GM23338 (cell line): Measurements from ENCODE around the gene CPM. TPM values are rescaled to one million over a fixed set of nuclear protein-coding genes. Genes with fewer than 3 reads are reported as not detected.

Experiments used
- ATAC-seq: fragments of 200-7000 bp; cut with Tn5 transposase; 3 replicates; pipeline ENCODE4 v1.9.1; 2020
- DNase-seq: peaks from one replicate; pipeline ENCODE4 v3.0.0-alpha.2; 2015; ENCODE audit warnings: low spot score
- H2AFZ ChIP-seq: fragments of 200-600 bp; sonication (generic); 2 replicates; pipeline ENCODE4 v1.8.0; 2016; ENCODE audit warnings: antibody characterized with exemption, mild to moderate bottlenecking, moderate library complexity
- H3F3A ChIP-seq: fragments of 200-600 bp; sonication (generic); replicated peaks from 2 replicates; pipeline ENCODE4 v1.8.0; 2017; ENCODE audit warnings: antibody characterized with exemption, mixed run types, low read depth
- H3K27ac ChIP-seq: fragments of 200-600 bp; sonication (generic); 2 replicates; pipeline ENCODE4 v1.6.1; 2016; ENCODE audit warnings: low read depth
- H3K27me3 ChIP-seq: fragments of 200-600 bp; sonication (generic); 2 replicates; pipeline ENCODE4 v1.8.0; 2016; ENCODE audit warnings: mild to moderate bottlenecking, mixed run types, moderate library complexity; ENCODE audit not compliant: insufficient read depth
- H3K36me3 ChIP-seq: fragments of 200-600 bp; sonication (generic); 2 replicates; pipeline ENCODE4 v1.8.0; 2016; ENCODE audit warnings: mild to moderate bottlenecking; ENCODE audit not compliant: insufficient read depth
- H3K4me1 ChIP-seq: fragments of 200-600 bp; sonication (generic); 2 replicates; pipeline ENCODE4 v1.8.0; 2016; ENCODE audit warnings: mild to moderate bottlenecking, moderate library complexity; ENCODE audit not compliant: insufficient read depth
- H3K4me2 ChIP-seq: fragments of 200-600 bp; sonication (generic); 2 replicates; pipeline ENCODE4 v1.7.1; 2017; ENCODE audit warnings: mixed run types
- H3K4me3 ChIP-seq: fragments of 200-600 bp; sonication (generic); 2 replicates; pipeline ENCODE4 v1.6.1; 2016; ENCODE audit warnings: mixed run types
- H3K79me2 ChIP-seq: fragments of 200-600 bp; sonication (generic); replicated peaks from 2 replicates; pipeline ENCODE4 v1.8.0; 2017; ENCODE audit warnings: mild to moderate bottlenecking; ENCODE audit not compliant: insufficient read depth
- H3K9me2 ChIP-seq: fragments of 200-600 bp; sonication (generic); 2 replicates; pipeline ENCODE4 v1.8.0; 2017; ENCODE audit not compliant: insufficient read depth
- H4K20me1 ChIP-seq: fragments of 200-600 bp; sonication (generic); replicated peaks from 2 replicates; pipeline ENCODE4 v1.8.0; 2017; ENCODE audit warnings: mild to moderate bottlenecking; ENCODE audit not compliant: insufficient read depth
- H3K27ac Mint-ChIP-seq: 2 replicates; pipeline ENCODE4 v1.8.0; 2020; ENCODE audit warnings: inconsistent platforms, mild to moderate bottlenecking, moderate library complexity, mixed read lengths
- H3K27me3 Mint-ChIP-seq: 3 replicates; pipeline ENCODE4 v1.8.0; 2022; ENCODE audit warnings: low read depth, mild to moderate bottlenecking, moderate library complexity, mixed read lengths, inconsistent platforms; ENCODE audit not compliant: insufficient read depth, poor library complexity
- H3K36me3 Mint-ChIP-seq: 3 replicates; pipeline ENCODE4 v1.8.0; 2021; ENCODE audit warnings: low read depth, mild to moderate bottlenecking, inconsistent platforms, moderate library complexity, mixed read lengths
- H3K4me1 Mint-ChIP-seq: 3 replicates; pipeline ENCODE4 v1.8.0; 2020; ENCODE audit warnings: mild to moderate bottlenecking, inconsistent platforms, mixed read lengths
- H3K4me3 Mint-ChIP-seq: 3 replicates; pipeline ENCODE4 v1.8.0; 2021; ENCODE audit warnings: moderate library complexity, mild to moderate bottlenecking, inconsistent platforms, mixed read lengths
- H3K9me3 Mint-ChIP-seq: 3 replicates; pipeline ENCODE4 v1.8.0; 2020; ENCODE audit warnings: moderate library complexity, mild to moderate bottlenecking, inconsistent platforms, mixed read lengths
- CREB1 ChIP-seq: fragments of 250-450 bp; sonication (Bioruptor Pico); IDR thresholded peaks from 2 replicates; pipeline ENCODE4 v1.5.0; 2020; ENCODE audit warnings: low read depth, mild to moderate bottlenecking, moderate library complexity
- ETS1 ChIP-seq: IDR thresholded peaks from 2 replicates; pipeline ENCODE4 v1.6.1; 2016; ENCODE audit warnings: antibody characterized with exemption
- EZH2 ChIP-seq: fragments of 200-600 bp; sonication (generic); IDR thresholded peaks from one replicate; pipeline ENCODE4 v1.8.0; 2017; ENCODE audit warnings: antibody characterized with exemption, mild to moderate bottlenecking, low read depth; ENCODE audit not compliant: unreplicated experiment
- EZH2phosphoT487 ChIP-seq: fragments of 200-600 bp; sonication (generic); IDR thresholded peaks from one replicate; pipeline ENCODE4 v1.8.1; 2018; ENCODE audit warnings: antibody characterized with exemption; ENCODE audit not compliant: unreplicated experiment
- JUNB ChIP-seq: IDR thresholded peaks from one replicate; pipeline ENCODE4 v1.6.1; 2016; ENCODE audit warnings: antibody characterized with exemption; ENCODE audit not compliant: unreplicated experiment
- NANOG ChIP-seq: IDR thresholded peaks from 2 replicates; pipeline ENCODE4 v1.6.1; 2016; ENCODE audit warnings: antibody characterized with exemption, borderline replicate concordance
- POLR2AphosphoS5 ChIP-seq: IDR thresholded peaks from 2 replicates; pipeline ENCODE4 v1.6.1; 2016; ENCODE audit warnings: antibody characterized with exemption, low read depth
- ZNF114 ChIP-seq: fragments of 250-450 bp; sonication (Bioruptor Pico); IDR thresholded peaks from 2 replicates; pipeline ENCODE4 v1.5.0; 2020; ENCODE audit warnings: mild to moderate bottlenecking, moderate library complexity
- ZNF462 ChIP-seq: fragments of 250-450 bp; sonication (Bioruptor Pico); IDR thresholded peaks from 2 replicates; pipeline ENCODE4 v1.5.0; 2020; ENCODE audit warnings: mild to moderate bottlenecking, moderate library complexity
- polyA plus RNA-seq: library from polyadenylated mRNA; unstranded; fragments of >200 nt; fragmentation: Nextera tagmentation; extraction: Ambion mirVana; gene quantifications from 2 replicates; pipeline ENCODE4 v1.2.1, GENCODE V29; 2016
- total RNA-seq: library from RNA; depleted of rRNA; stranded (reverse); fragments of >200 nt; shearing (Covaris generic); gene quantifications from 2 replicates; pipeline ENCODE4 v1.2.3, GENCODE V29; 2014
- TF ChIP-seq, protein P1 (sequence below): IDR thresholded peaks from one replicate; pipeline ENCODE4 v1.6.1; 2018; ENCODE audit warnings: antibody characterized with exemption; ENCODE audit not compliant: unreplicated experiment

Gene CPM
- total and polyA plus RNA-seq, 2 experiments from 2014 or later: 0.37 to 5.8 TPM

DNA sequence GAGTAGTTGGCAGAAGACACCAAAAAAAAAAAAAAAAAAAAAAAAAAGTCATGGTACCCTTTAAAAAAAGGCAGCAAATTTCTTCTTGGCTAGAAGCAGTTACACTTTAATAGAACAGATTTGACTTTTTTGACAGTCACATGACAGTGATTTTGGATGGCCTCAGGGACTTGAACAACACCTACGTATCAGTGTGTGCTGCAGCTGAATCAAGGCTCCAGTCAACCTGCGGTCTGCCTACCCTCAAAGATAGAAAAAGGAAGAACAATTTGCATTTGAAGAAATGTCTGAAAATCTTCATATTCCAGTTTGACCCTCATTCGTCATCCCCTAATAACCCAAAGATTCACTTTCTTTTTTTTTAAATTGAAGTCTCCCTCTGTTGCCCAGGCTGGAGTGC, 71.1 kb downstream of the CPM start:
- Mint-ChIP-seq H3K27me3 (no peaks in the 10 kb centered on the region), H3K27ac (no peak overlapping the region), H3K4me1 (no peaks in the 10 kb centered on the region; the same call in 2 of the 3 replicates), H3K36me3 (no peaks in the 10 kb centered on the region), H3K4me3 (no peak overlapping the region), H3K9me3 (no peaks in the 10 kb centered on the region)
- TF ChIP-seq EZH2: no peak
- TF ChIP-seq ZNF462: no peak
- no peak for TF ChIP-seq EZH2phosphoT487
- no peak for TF ChIP-seq ETS1
- TF ChIP-seq CREB1: no peak
- Histone ChIP-seq H3F3A (no peaks in the 10 kb centered on the region), H3K27me3 (no peaks in the 10 kb centered on the region), H2AFZ (no peak overlapping the region), H3K4me1 (no peaks in the 10 kb centered on the region), H3K9me2 (no peaks in the 10 kb centered on the region), H3K79me2 (no peaks in the 10 kb centered on the region), H4K20me1 (no peaks in the 10 kb centered on the region), H3K4me3 (no peak overlapping the region), H3K36me3 (no peaks in the 10 kb centered on the region), H3K27ac (no peak overlapping the region), H3K4me2 (no peak overlapping the region)
- ATAC-seq (no peak), DNase-seq (no peak)

DNA sequence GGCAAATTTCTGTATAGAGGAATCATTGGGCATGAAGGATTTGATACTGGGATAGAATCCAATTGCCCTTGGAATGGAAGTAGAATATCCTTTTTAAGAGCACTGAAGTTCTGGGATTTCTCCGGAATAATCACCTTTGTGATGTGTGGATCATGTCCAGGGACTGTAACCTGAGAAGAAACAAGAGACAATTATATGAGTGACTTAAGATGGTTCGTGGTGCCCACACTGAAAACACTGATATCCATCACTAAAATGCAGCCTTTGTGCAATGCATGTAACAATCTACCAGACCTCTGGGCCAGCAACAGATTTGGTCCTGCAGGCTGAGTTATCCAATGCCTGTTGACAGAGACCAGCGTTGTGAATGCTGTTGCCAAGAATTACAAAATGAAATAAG, 76.5 kb downstream of the CPM start:
- no peak for ATAC-seq
- no peaks in the 10 kb centered on the region for H3K4me1 ChIP-seq
- Mint-ChIP-seq H3K9me3 (no peaks in the 10 kb centered on the region), H3K36me3 (no peaks in the 10 kb centered on the region), H3K4me1 (no peaks in the 10 kb centered on the region), H3K4me3 (no peak overlapping the region), H3K27ac (no peak overlapping the region), H3K27me3 (peaks cover 4% of the 10 kb centered on the region)
- no peaks in the 10 kb centered on the region for H3F3A ChIP-seq
- no peak overlapping the region for H3K4me3 ChIP-seq
- no peaks in the 10 kb centered on the region for H3K79me2 ChIP-seq
- H3K9me2 ChIP-seq: no peaks in the 10 kb centered on the region
- no peaks in the 10 kb centered on the region for H3K36me3 ChIP-seq
- no peak overlapping the region for H3K27ac ChIP-seq
- no peak overlapping the region for H3K4me2 ChIP-seq
- no peak overlapping the region; the same call in 1 of the 2 replicates for H2AFZ ChIP-seq
- H4K20me1 ChIP-seq: no peaks in the 10 kb centered on the region
- no peaks in the 10 kb centered on the region for H3K27me3 ChIP-seq
- no peak for DNase-seq
- TF ChIP-seq JUNB (no peak), ZNF114 (CRISPR knock-in tag) (no peak), NANOG (no peak), EZH2phosphoT487 (no peak), CREB1 (no peak), POLR2AphosphoS5 (no peak), ETS1 (no peak), EZH2 (no peak)
- TF ChIP-seq, protein P1, sequence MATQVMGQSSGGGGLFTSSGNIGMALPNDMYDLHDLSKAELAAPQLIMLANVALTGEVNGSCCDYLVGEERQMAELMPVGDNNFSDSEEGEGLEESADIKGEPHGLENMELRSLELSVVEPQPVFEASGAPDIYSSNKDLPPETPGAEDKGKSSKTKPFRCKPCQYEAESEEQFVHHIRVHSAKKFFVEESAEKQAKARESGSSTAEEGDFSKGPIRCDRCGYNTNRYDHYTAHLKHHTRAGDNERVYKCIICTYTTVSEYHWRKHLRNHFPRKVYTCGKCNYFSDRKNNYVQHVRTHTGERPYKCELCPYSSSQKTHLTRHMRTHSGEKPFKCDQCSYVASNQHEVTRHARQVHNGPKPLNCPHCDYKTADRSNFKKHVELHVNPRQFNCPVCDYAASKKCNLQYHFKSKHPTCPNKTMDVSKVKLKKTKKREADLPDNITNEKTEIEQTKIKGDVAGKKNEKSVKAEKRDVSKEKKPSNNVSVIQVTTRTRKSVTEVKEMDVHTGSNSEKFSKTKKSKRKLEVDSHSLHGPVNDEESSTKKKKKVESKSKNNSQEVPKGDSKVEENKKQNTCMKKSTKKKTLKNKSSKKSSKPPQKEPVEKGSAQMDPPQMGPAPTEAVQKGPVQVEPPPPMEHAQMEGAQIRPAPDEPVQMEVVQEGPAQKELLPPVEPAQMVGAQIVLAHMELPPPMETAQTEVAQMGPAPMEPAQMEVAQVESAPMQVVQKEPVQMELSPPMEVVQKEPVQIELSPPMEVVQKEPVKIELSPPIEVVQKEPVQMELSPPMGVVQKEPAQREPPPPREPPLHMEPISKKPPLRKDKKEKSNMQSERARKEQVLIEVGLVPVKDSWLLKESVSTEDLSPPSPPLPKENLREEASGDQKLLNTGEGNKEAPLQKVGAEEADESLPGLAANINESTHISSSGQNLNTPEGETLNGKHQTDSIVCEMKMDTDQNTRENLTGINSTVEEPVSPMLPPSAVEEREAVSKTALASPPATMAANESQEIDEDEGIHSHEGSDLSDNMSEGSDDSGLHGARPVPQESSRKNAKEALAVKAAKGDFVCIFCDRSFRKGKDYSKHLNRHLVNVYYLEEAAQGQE: no peak
